ENCODE measurements around the gene ARSD. TPM values are rescaled to one million over a fixed set of nuclear protein-coding genes. Genes with fewer than 3 reads are reported as not detected.

ARSD gene
- total and polyA plus RNA-seq, 2 of the 8 experiments (the other 6 are each of a cell fraction or from before 2014, with no cell fraction given), result 1.8 to 3.2 TPM

- no peak for TF ChIP-seq YY1 (IDR thresholded peaks at IDR 0.05; ENCODE audit: low read depth, low read length)
- TF ChIP-seq BACH1 (IDR thresholded peaks at IDR 0.05; ENCODE audit: low read length), result no peak
Measured at GRCh38 chrX:2917767-2918166, 11.4 kb downstream of the ARSD start (continued).
